Inflammatory macrophage treated with lipopolysaccharide for 1 hour (primary cell): ENCODE data around the gene KIRREL3.

Source experiments
- DNase-seq, 2 donors: peaks; one replicate each; pipeline ENCODE4 v3.0.0-alpha.2; 2020 to 2022

The KIRREL3 gene

DNA sequence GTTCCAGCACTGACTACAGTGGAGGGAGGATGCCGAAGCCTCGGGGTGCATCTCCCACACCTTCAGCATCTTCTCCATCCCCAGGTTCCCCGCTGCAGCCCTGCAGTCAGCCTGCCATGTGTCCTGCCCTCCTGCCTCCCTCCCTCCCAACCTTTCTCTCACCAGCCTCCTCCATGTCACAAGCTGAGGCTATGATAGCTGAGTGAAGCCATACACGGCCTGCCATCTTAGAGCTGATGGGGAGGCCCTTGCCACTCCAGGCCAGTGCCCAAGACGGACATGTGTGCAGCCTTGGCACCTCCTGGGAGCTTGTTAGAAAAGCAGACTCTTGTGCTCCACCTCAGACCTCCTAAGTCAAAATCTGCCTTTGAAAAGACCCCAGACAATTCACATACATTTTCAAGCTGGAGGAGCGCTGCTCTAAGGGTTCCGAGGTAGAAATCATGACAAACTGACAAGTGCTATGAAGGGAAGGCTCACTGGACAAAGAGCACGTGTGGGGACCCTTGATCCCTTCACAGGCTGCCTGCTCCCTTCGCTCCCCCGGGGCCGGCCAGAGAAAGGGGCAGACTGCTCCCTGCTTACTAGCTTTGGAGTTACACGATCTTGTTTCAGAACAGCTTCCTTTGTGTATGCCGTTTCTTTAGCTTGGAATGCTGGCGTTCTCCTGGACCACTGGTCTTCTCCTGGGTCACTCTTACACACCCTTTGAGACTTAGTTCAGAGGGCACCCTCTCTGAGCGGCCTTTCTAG is 521.2 kb downstream of the KIRREL3 start:
- no peak for DNase-seq

GRCh38 chr11:126478466-126478865 is 522.1 kb downstream of the KIRREL3 start:
- DNase-seq = no peak

DNA sequence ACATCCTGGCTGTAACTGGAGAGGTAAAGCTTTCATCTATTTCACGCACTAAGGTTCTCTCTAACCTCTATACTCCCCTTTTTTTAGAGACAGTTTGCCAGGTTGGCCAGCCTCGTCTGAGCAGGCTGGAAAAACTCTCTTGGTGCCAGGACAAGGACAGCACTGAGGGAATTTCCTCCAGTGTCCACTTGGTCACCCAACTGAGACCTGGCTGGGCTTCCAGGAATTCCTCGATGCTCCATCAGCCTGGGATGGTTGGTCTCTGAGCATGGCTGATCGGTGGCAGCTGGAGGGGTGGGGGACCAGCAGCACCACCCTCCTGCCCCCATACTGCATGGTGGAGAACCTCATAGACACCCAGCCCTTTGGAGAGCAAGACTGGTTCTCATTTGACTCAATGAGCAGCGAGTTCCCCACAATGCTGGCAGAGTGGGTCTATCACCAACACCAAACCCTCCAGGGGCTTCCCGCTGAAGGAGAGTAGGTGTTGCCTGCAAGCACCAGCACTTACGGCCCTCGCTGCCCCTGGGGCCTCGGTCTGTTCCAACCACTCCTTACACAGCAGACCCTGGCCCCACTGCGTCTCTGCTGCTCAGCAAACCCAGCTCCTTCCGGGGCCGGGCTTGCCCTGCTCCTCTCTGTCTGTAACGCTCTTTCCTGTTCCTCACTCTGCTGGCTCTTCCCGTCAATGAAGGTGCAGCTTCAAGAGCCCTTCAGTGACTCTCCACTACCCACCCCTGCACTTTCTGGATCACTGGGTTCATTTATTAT is 522.9 kb downstream of the KIRREL3 start:
- no peak for DNase-seq

DNA sequence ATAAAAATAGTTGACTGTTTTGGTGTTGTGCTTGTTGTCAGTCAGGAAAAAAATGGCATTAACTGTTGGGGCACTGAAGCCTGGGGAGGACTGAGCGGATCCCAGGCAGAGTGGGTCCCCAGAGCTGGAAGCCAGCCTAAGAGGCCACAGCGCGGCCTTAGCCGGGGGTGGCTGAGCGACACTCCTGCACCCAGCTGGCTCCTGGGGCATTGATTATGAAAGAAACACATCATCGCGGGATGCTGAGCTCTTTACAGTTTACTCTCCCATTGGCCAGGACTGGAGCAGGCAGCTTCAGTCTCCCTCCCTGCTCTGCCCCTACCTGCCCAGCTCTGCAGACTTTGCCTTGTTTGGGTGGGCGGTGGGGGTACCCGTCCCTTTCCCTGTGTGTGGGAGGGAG is 523.6 kb downstream of the KIRREL3 start:
- DNase-seq = no peak

- DNase-seq = no peak
Measured at GRCh38 chr11:126476266-126476924, 524.2 kb downstream of the KIRREL3 start.

- DNase-seq = no peak
Measured at GRCh38 chr11:126475014-126475991, 525.3 kb downstream of the KIRREL3 start.

DNA sequence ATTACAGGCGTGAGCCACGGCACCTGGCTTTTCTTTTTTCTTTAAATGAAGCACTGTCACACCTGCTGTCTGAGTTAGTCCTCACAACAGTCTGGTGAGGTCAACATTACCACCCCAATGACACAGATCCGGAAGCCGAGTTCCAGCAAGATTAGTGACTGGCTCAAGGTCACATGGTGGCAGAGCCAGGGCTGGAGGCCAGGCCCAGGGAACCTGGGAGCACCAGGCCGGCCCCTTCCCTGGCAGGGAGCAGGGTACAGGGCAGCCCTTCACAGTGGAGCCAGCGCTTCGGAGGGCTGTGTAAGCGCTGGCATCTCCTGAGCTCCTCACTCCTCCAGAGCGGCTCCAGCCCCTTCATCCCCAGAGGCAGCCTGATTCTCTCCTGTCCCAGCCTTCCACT is 526.4 kb downstream of the KIRREL3 start:
- DNase-seq = no peak

GRCh38 chr11:126473269-126473668 is 527.3 kb downstream of the KIRREL3 start:
- no peak for DNase-seq

DNA sequence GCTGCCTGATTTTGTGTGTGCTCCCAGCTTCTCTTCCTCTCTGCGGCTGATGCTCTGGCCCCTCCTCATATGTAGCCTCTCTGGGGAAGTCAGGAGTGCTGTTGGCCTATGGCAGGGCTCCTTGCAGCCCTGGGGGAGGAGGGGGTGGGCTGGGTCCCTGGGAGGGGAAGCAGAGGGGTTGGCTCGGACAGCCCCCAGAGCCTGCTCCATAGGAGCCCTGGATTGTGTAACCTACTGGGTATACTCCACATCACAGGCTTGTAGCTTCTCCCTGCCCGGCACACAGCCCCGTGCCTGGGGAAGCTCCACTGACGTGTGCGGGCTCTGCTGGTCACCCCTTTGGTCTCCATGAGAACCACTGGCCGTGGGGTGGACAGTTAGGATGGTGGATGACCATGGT is 531.3 kb downstream of the KIRREL3 start:
- peak in 1 of 2 donors; percentile 43 for DNase-seq

- no peak for DNase-seq
Measured at GRCh38 chr11:126468102-126468521, 532.5 kb downstream of the KIRREL3 start.

- DNase-seq = no peak
Measured at GRCh38 chr11:126467471-126467870, 533.1 kb downstream of the KIRREL3 start.

GRCh38 chr11:126467046-126467370 is 533.6 kb downstream of the KIRREL3 start:
- DNase-seq = no peak

- DNase-seq = no peak
Measured at GRCh38 chr11:126466236-126467045, 534.1 kb downstream of the KIRREL3 start.

DNA sequence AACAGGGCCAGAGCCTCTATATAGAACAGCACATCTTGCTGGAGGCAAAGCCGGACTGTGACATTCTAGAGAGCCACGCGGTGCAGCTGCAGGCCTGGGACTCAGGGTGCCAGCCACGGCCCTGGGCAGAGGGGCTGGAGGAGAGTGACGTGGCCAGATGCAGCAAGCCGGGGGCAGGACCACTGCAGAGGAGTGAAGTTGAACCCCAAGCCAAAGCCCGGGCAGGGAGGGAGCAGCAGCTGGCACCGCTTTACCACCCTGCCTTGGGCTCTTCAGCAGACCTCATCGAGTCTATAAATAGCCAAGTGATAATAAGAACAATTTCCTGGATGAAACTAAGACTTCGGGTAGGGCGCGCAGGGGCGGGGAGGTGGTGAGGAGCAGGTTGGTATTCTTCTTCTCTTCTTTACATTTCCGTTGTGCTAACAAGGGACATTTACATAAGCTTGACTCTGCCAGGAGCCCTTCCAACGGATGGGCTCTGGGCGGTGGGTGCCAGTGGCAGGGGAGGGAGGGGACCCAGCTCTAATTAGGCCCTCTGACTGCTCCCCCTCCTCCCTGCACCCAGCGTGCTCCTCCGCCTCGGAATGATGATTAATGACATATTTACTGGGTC is 534.9 kb downstream of the KIRREL3 start:
- no peak for DNase-seq

- peak in 1 of 2 donors; percentile 10 for DNase-seq
Measured at GRCh38 chr11:126464796-126465195, 535.8 kb downstream of the KIRREL3 start.

DNA sequence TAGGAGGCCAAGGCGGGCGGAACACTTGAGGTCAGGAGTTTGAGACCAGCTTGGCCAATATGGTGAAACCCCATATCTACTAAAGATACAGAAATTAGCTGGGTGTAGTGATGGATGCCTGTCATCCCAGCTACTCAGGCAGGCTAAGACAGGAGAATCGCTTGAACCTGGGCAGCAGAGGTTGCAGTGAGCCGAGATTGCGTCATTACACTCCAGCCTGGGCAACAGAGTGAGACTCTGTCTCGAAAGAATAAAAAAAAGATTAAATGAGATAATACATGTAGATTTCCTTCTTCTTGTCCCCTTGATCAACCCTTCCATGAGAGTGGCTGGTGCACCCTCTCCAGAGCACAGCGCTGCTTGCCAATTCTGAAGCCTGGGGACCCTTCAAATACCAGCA is 538.1 kb downstream of the KIRREL3 start:
- no peak for DNase-seq

DNA sequence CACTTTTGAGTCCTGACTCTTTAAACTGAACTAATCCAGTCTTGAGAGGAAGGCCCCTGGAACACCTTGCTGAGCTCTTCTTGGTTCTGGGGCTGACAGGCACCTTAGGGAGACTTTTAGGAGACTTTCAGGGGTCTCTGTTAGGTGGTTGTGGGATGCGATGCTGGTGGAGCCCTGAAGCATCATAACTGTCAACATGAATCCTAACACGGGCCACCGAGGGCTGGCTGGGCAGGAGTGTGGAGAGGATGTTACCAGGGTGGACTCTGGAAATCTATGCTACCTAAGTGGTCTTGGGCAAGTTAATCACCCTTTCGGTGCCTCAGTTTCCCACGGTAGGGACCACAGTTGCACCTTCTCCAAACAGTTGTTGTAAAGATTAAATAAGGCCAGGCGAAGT is 538.6 kb downstream of the KIRREL3 start:
- no peak for DNase-seq

DNA sequence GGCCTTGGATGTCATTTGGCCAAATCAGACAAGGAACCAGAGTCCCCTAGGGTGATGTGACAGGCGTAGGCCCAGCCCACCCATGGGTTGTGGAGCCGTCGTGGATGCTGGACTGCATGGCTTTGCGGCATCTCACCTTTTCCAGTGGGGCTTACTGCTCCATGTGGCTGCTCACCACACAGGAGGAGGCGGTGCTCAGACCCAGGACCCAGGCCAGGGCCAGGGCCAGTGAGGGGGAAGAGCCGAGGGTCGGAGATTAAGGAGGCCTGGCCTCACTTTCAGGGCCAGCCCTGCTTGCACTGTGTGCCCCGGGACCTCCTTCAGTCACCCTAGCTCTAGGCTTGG is 539.5 kb downstream of the KIRREL3 start:
- DNase-seq = no peak

DNA sequence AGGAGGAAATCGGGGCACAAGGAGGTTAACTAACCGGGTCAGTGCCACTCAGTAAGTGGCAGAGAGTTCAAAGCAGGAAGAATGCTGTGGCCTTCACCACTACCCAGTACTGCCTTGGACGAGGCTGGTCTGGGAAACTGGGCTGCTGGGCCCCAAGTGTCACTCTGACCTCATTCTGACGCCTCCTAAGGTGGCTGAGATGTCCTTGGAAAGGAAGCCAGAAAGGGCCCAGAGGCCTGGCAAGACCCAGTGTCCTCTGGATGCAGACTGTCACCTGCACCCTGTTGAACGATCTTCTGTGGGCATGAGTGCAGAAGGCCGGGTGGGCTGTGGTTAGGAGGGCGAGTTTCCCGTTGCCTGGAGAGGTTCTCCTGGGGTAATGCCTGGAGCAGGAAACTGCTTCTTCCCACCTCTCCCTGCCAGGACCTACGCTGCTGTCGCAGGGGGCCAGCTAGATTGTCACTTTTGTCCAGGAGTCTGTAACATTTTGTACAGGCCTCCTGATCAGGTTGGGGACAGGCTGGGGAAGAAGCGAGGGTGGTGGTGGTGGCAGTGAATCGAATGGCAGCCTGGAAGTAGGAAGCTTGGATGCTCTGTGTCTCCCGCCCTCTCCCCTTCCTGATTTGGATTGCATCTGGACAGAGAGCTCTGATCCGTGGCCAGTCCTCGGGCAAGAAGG is 540.0 kb downstream of the KIRREL3 start:
- DNase-seq = no peak

DNA sequence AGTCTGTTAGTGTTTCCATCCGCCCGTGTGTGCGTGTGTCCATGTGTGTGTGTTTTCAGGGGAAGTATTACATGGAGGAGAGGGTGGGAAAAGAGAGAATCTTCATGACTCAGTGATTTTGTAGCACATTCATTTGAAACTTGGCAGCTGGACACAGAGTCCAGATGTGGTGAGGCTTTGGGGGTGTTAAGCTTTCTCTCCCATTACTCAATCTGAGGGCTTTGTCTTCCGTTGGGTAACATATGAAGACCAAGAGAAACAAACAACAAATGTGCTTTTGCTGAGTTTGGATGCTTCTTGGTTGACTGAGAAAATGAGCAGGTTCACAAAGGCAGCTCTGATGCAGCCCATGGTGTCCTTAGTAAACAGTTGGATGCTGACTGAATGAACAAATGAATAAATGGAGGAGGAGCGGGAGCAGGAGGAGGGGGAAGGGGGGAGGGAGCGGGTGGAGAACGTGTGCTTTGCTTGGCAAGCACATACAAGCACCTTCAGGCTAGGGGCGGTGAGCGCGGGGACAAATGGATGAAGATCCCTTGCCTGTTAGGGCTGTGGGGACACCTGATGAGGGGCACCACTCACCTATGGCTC is 540.8 kb downstream of the KIRREL3 start:
- no peak for DNase-seq
